K562 treated with DMSO at 1 percent for 24 hours (cell line): ENCODE measurements around the gene NLRP2B. TPM values are rescaled to one million over a fixed set of nuclear protein-coding genes. Genes with fewer than 3 reads are reported as not detected.

Source experiments
- total RNA-seq: library from RNA; unstranded; fragments of 300-600 nt; gene quantifications from 2 replicates; pipeline ENCODE4 v1.2.3, GENCODE V29; 2022; ENCODE audit warnings: low read depth; ENCODE audit not compliant: insufficient read depth

The NLRP2B gene
- total RNA-seq, result not detected in 2 replicates

GRCh38 chrX:57680160-57680559, at the start of gene NLRP2B:
TSS of gene NLRP2B (minus strand) at chrX:57680260.

Other genes with a start within 250 kb of the NLRP2B start
- gene ZXDB, start 88.2 kb downstream of the NLRP2B start, total RNA-seq, result 2.5 and 2.6 TPM in 2 replicates
- gene ZXDA, start 230.2 kb upstream of the NLRP2B start, total RNA-seq, result 0.44 and 0.57 TPM in 2 replicates